Hippocampal formation (tissue), 2 donors: Measurements from ENCODE around the gene OPRM1.
"Not testable (repeated sequence)": the region's sequence is repeated elsewhere in the genome, so short reads cannot be mapped to it uniquely, and the experiment has no call there.

Source experiments
- DNase-seq, 2 donors: peaks; one replicate each; lab custom pipeline; 2025; lab: John Stamatoyannopoulos, UW

The OPRM1 gene

DNA sequence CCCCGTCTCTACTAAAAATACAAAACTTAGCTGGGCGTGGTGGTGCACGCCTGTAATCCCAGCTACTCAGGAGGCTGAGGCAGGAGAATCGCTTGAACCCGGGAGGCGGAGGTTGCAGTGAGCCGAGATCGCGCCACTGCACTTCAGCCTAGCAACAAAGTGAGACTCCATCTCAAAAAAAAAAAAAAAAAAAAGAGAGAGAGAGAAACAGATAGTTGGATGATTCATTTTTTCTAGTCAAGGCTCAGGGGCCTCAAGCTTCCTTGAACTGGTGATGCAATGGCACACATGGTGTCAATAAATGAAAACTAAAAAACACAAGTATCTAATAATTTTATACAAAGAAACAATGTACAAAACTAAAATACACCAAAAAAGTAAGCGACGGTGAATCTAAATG is 202.0 kb downstream of the OPRM1 start:
- DNase-seq: not testable (repeated sequence)

DNA sequence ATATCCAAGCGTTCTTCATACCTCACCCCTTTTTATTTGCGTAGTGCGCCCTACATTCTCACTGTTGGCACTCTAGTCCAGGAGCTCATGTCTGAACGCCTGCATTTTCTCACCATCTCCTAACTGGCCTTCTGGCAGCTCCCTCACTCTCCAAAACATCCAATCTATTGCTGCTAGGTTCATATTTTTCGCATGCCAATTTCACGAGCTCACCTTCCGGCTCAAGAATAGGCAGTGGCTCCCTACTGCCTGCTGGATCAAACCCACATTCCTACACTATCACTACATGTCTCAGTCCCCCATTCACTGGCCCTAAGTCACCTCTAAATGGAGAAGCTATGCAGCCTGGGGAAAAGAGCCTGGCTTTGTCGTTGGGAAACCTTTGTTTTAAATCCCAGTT is 202.5 kb downstream of the OPRM1 start:
- no peak for DNase-seq

- no peak for DNase-seq
These were observed 203.7 kb downstream of the OPRM1 start for GRCh38 chr6:154242617-154243357.

DNA sequence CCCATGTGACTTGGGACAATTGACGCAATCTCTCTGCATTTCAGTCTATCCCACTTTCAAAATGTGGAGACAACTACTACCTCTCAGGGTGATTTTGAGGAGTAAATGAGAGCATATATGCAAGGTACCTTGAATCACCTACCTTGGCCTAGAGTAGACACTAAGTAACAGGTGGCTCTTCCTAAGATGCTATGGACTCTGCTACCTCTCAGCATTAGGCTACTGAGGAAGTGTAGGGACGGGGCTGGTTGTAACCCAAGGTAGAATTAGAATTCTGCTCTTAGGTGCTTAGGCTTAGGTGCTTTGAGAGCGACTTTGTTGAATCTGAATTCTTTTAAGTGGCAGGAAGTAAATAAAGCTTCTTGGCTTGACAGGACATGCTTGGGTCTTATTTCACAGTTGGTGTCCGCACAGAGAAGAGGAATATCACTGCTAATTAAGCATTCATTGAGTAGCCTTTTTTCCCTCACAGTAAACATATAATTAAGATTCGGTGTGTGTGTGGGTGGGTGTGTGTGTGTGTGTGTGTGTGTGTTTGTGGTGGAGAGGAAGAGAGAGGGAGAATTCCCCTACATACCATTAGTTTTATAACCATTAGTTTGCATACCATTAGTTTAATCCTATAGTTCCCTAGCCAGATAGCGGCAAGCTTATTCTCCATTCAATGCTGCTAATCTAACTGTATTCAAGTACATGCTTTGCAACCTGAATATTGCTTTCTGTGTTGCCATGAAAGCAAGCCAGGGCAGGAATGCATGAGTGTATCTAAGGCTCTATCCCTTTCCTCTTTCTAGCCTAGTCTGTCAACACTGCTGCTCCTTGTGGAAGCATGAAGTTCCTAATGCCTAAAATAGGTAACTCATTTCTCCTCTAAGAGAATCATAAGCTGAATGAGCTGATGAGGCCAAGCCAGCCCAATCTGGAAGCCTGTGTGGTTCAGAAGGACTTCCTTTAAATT is 205.0 kb downstream of the OPRM1 start:
- no peak for DNase-seq

GRCh38 chr6:154245506-154245905 is 206.5 kb downstream of the OPRM1 start:
- no peak for DNase-seq

DNA sequence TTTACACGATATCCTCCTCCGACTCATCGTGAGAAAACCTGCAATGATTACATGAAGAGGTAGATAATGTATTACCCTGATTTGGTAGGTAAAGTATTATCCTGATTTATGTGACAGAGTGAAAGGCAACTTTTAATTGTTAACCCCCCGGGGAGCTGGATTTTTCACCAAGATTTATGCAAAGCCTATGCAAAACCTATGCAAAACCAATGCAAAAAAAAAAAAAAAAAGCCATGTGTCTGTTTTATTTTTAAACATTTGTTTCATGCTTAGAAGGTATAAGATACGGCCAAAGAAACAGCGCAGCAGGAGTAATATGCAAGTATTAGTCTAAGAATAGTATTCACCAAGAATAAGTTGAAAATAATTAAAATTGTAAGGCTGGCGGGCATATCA is 207.7 kb downstream of the OPRM1 start:
- DNase-seq: no peak

GRCh38 chr6:154247119-154247861 is 208.2 kb downstream of the OPRM1 start:
- no peak for DNase-seq

- no peak for DNase-seq
These were observed 210.7 kb downstream of the OPRM1 start for GRCh38 chr6:154249499-154250298.

- DNase-seq: no peak
These were observed 212.1 kb downstream of the OPRM1 start for GRCh38 chr6:154251116-154251515.

GRCh38 chr6:154252678-154253077 is 213.6 kb downstream of the OPRM1 start:
- no peak for DNase-seq

DNA sequence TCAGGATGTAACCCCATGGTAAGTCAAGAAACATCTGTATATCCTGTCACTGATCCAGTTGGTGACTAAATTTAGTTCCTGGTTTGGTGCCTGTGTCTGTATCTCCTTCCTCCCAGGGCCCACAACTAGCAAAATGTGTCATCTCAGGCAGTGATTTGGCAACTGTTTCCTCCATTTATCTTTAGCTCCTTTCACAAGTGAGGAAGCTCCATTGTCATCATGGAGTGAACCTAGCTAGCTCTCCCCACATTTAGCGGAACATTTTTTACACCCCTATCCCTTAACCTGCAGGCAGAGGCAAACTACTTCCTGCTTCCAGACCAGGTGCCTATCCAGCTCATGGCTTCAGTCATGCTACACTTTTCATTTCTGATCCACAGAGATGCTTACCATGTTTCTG is 218.0 kb downstream of the OPRM1 start:
- no peak for DNase-seq

- no peak for DNase-seq
These were observed 219.2 kb downstream of the OPRM1 start for GRCh38 chr6:154258064-154258757.

DNA sequence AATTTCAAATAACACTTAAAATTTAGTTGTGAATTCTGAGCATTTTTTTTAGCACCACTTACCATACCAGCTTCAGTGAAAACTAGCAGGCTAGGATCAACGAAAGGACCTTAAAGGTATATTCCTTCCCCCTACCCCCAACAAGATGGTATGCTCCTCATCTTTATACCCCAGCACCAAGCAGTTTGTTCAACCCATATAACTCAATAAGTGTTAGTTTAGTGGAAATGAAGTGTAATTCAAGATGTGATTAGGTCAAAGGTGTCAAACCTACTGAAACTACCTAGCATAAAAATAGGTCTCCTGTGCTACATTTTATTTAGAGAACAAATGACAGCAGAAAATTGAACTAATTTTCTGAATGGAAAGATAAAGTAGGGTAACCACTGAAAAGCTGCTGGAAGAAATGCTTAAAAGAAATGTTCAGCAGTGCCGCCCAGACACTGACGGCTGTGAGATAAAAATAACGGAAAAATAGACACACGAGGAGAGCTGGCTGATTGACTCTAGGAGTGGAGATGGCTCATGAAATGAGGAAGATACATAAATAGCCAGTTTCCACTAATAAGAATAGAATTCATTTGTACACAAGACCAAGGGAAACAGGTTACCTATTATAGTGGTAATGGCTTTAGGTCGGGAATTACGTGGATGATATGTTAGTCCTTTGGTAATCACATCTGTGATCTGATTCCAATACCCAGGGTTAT is 222.8 kb downstream of the OPRM1 start:
- peak in 1 of 2 donors; percentile 28 for DNase-seq

GRCh38 chr6:154266560-154267099 is 227.6 kb downstream of the OPRM1 start:
- no peak for DNase-seq

GRCh38 chr6:154267508-154268106 is 228.6 kb downstream of the OPRM1 start:
- no peak for DNase-seq

DNA sequence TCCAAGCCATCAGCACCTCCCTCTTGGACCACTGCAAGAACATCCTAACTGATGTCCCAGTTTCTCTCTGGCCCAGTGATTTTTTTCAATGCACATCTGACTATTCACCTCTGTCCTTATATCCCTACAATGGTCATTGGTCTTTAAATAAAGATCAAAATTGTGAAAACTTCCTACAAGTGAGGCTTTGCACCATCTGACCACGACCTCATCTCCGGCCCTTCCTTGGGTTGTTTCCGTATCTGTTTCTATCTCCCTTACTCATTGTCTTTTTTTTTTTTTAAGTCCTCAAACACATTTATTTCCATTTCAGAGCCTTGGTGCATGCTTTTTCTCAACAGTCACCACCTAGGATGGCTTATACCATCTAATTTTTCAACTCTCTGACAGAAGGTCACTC is 229.4 kb downstream of the OPRM1 start:
- no peak for DNase-seq

- no peak for DNase-seq
These were observed 235.1 kb downstream of the OPRM1 start for GRCh38 chr6:154274168-154274567.

GRCh38 chr6:154276810-154277628 is 238.0 kb downstream of the OPRM1 start:
- peak in 1 of 2 donors; percentile 70 for DNase-seq

- DNase-seq: no peak
These were observed 238.6 kb downstream of the OPRM1 start for GRCh38 chr6:154277629-154278017.
